Trophoblast cell (in vitro differentiated cells and primary cell): ENCODE measurements around the gene RAD51B.

Experiments used
- DNase-seq, 2 donors: peaks; one replicate each; pipeline ENCODE4 v3.0.0-alpha.2; 2016
- H2AFZ ChIP-seq: 2 replicates; pipeline ENCODE4 v1.6.1; 2013; ENCODE audit warnings: low read length, moderate library complexity, mild to moderate bottlenecking; ENCODE audit not compliant: insufficient read depth, poor library complexity
- H2AK5ac ChIP-seq: 2 replicates; pipeline ENCODE4 v1.6.1; 2013; ENCODE audit warnings: mild to moderate bottlenecking, low read length
- H2BK120ac ChIP-seq: 2 replicates; pipeline ENCODE4 v1.6.1; 2013; ENCODE audit warnings: low read length, mild to moderate bottlenecking, moderate library complexity; ENCODE audit not compliant: insufficient read depth, poor library complexity
- H2BK12ac ChIP-seq: 2 replicates; pipeline ENCODE4 v1.6.1; 2013; ENCODE audit warnings: mild to moderate bottlenecking, low read length, moderate library complexity
- H2BK5ac ChIP-seq: 2 replicates; pipeline ENCODE4 v1.6.1; 2013; ENCODE audit warnings: low read length, low read depth, moderate library complexity, mild to moderate bottlenecking; ENCODE audit not compliant: poor library complexity
- H3K14ac ChIP-seq: 2 replicates; pipeline ENCODE4 v1.6.1; 2013; ENCODE audit warnings: mild to moderate bottlenecking, low read length
- H3K18ac ChIP-seq: 2 replicates; pipeline ENCODE4 v1.6.1; 2013; ENCODE audit warnings: mild to moderate bottlenecking, low read length
- H3K23ac ChIP-seq: 2 replicates; pipeline ENCODE4 v1.6.1; 2013; ENCODE audit warnings: low read length
- H3K27ac ChIP-seq: 2 replicates; pipeline ENCODE4 v1.5.1; 2013; ENCODE audit warnings: low read depth, mild to moderate bottlenecking, inconsistent platforms, low read length, moderate library complexity
- H3K27me3 ChIP-seq: 2 replicates; pipeline ENCODE4 v1.6.1; 2013; ENCODE audit warnings: inconsistent platforms, mild to moderate bottlenecking, low read length, moderate library complexity; ENCODE audit not compliant: insufficient read depth
- H3K36me3 ChIP-seq, 2 experiments: 1 replicate in 1 of 2; 2 replicates in 1 of 2; pipeline ENCODE4 v1.6.1; 2013; ENCODE audit warnings: low read length in 2 of 2, mild to moderate bottlenecking in 2 of 2, moderate library complexity in 1 of 2; ENCODE audit not compliant: insufficient read depth in 2 of 2, control insufficient read depth in 1 of 2
- H3K4ac ChIP-seq: 2 replicates; pipeline ENCODE4 v1.6.1; 2013; ENCODE audit warnings: low read depth, mild to moderate bottlenecking, low read length, moderate library complexity
- H3K4me1 ChIP-seq, 2 experiments: 1 replicate in 1 of 2; 2 replicates in 1 of 2; pipeline ENCODE4 v1.6.1; 2013; ENCODE audit warnings: low read length in 2 of 2, mild to moderate bottlenecking in 2 of 2, moderate library complexity in 1 of 2; ENCODE audit not compliant: insufficient read depth in 2 of 2, control insufficient read depth in 1 of 2
- H3K4me2 ChIP-seq: 2 replicates; pipeline ENCODE4 v1.6.1; 2013; ENCODE audit warnings: inconsistent platforms, mild to moderate bottlenecking, low read length, moderate library complexity
- H3K4me3 ChIP-seq: 2 replicates; pipeline ENCODE4 v1.5.1; 2013; ENCODE audit warnings: mild to moderate bottlenecking, low read depth, low read length, inconsistent platforms
- H3K79me1 ChIP-seq: one replicate; pipeline ENCODE4 v1.6.1; 2013; ENCODE audit warnings: low read length
- H3K79me2 ChIP-seq: 2 replicates; pipeline ENCODE4 v1.6.1; 2013; ENCODE audit warnings: low read length, mild to moderate bottlenecking; ENCODE audit not compliant: control insufficient read depth, insufficient read depth, poor library complexity
- H3K9ac ChIP-seq: 2 replicates; pipeline ENCODE4 v1.6.1; 2013; ENCODE audit warnings: mild to moderate bottlenecking, low read length
- H3K9me3 ChIP-seq: 2 replicates; pipeline ENCODE4 v1.6.1; 2013; ENCODE audit warnings: low read depth, mild to moderate bottlenecking, control low read depth, inconsistent platforms, low read length; ENCODE audit not compliant: insufficient read depth
- H4K12ac ChIP-seq: 2 replicates; pipeline ENCODE4 v1.6.1; 2013; ENCODE audit warnings: low read depth, mild to moderate bottlenecking, low read length, moderate library complexity
- H4K8ac ChIP-seq: 2 replicates; pipeline ENCODE4 v1.6.1; 2013; ENCODE audit warnings: low read depth, mild to moderate bottlenecking, low read length, moderate library complexity
- H4K91ac ChIP-seq: one replicate; pipeline ENCODE4 v1.6.1; 2013; ENCODE audit warnings: low read depth, mild to moderate bottlenecking, low read length, moderate library complexity
- WGBS: extraction: QIAGEN DNeasy Blood & Tissue Kit; methylation state at CpG from one replicate; pipeline ENCODE4 v1.1.7; 2013; ENCODE audit warnings: missing lambda C conversion rate; ENCODE audit not compliant: insufficient read length, insufficient coverage; ENCODE audit errors: extremely low coverage; 5-methylcytosine and 5-hydroxymethylcytosine counted together

The RAD51B gene

GRCh38 chr14:68471964-68472508 lies 652.5 kb downstream of the RAD51B start:
- H3K4ac ChIP-seq = no peak overlapping the region
- peaks cover 3% of the 10 kb centered on the region for H3K79me2 ChIP-seq
- H3K27ac ChIP-seq = no peak overlapping the region
- H2AK5ac ChIP-seq = peak overlapping the region; percentile 76
- H4K8ac ChIP-seq = peak overlapping the region; percentile 48
- H2BK12ac ChIP-seq = peak overlapping the region; percentile 88
- no peak overlapping the region for H3K4me3 ChIP-seq
- H3K14ac ChIP-seq = peak overlapping the region; percentile 53
- no peaks in the 10 kb centered on the region for H3K36me3 ChIP-seq
- DNase-seq = no peak
- no peak overlapping the region for H4K12ac ChIP-seq
- no peak overlapping the region for H3K9ac ChIP-seq
- peak overlapping the region; percentile 27 for H2BK5ac ChIP-seq
- H3K4me1 ChIP-seq = peaks cover 22 to 30% of the 10 kb centered on the region in 2 experiments
- no CpG with 5 or more reads among the region's 4 CpGs for WGBS
- H3K23ac ChIP-seq = no peak overlapping the region
- peak overlapping the region; percentile 61 for H4K91ac ChIP-seq
- no peaks in the 10 kb centered on the region for H3K9me3 ChIP-seq
- no peak overlapping the region for H2AFZ ChIP-seq
- H3K18ac ChIP-seq = peak overlapping the region; percentile 40
- no peaks in the 10 kb centered on the region for H3K27me3 ChIP-seq
- no peak overlapping the region for H3K4me2 ChIP-seq
- peak overlapping the region; percentile 75 for H2BK120ac ChIP-seq
- H3K79me1 ChIP-seq = peaks cover 35% of the 10 kb centered on the region

GRCh38 chr14:68473069-68473468 lies 653.5 kb downstream of the RAD51B start:
- H3K79me1 ChIP-seq = peaks cover 38% of the 10 kb centered on the region
- no peaks in the 10 kb centered on the region for H3K27me3 ChIP-seq
- no peaks in the 10 kb centered on the region for H3K36me3 ChIP-seq
- H3K79me2 ChIP-seq = peaks cover 3% of the 10 kb centered on the region
- no peak overlapping the region for H2BK5ac ChIP-seq
- H3K27ac ChIP-seq = no peak overlapping the region
- no peak overlapping the region for H3K4me2 ChIP-seq
- no peak overlapping the region for H4K8ac ChIP-seq
- H3K4ac ChIP-seq = no peak overlapping the region
- no CpG with 5 or more reads among the region's 4 CpGs for WGBS
- peak overlapping the region; percentile 46 for H4K91ac ChIP-seq
- H2BK12ac ChIP-seq = peak overlapping the region; percentile 31
- H4K12ac ChIP-seq = no peak overlapping the region
- no peak overlapping the region for H3K4me3 ChIP-seq
- H3K9ac ChIP-seq = no peak overlapping the region
- H3K14ac ChIP-seq = peak overlapping the region; percentile 6
- no peak overlapping the region for H3K18ac ChIP-seq
- H3K4me1 ChIP-seq = peaks cover 28 to 35% of the 10 kb centered on the region in 2 experiments
- no peak overlapping the region for H3K23ac ChIP-seq
- H2AFZ ChIP-seq = no peak overlapping the region
- peak overlapping the region; percentile 2 for H2BK120ac ChIP-seq
- H3K9me3 ChIP-seq = no peaks in the 10 kb centered on the region
- H2AK5ac ChIP-seq = peak overlapping the region; percentile 11
- DNase-seq = no peak

- Histone ChIP-seq H2BK120ac (no peak overlapping the region), H3K9me3 (no peaks in the 10 kb centered on the region), H2BK12ac (no peak overlapping the region), H2AK5ac (no peak overlapping the region), H3K4me2 (no peak overlapping the region), H3K79me1 (peaks cover 38% of the 10 kb centered on the region), H4K8ac (no peak overlapping the region), H2AFZ (no peak overlapping the region), H3K14ac (no peak overlapping the region), H4K91ac (no peak overlapping the region), H3K18ac (no peak overlapping the region), H3K23ac (no peak overlapping the region), H3K79me2 (no peaks in the 10 kb centered on the region), H3K27ac (no peak overlapping the region), H4K12ac (no peak overlapping the region), H3K4me3 (no peak overlapping the region), H3K4ac (no peak overlapping the region), H2BK5ac (no peak overlapping the region), H3K4me1 (peaks cover 29 to 34% of the 10 kb centered on the region in 2 experiments), H3K9ac (no peak overlapping the region), H3K36me3 (no peaks in the 10 kb centered on the region), H3K27me3 (no peaks in the 10 kb centered on the region)
- no peak for DNase-seq
- no CpG with 5 or more reads among the region's 2 CpGs for WGBS
These were observed 654.2 kb downstream of the RAD51B start for GRCh38 chr14:68473794-68474193.

GRCh38 chr14:68474741-68475140 lies 655.2 kb downstream of the RAD51B start:
- no CpG with 5 or more reads among the region's 4 CpGs for whole genome bisulfite sequencing
- Histone ChIP-seq H3K79me2 (peaks cover 4% of the 10 kb centered on the region), H3K4ac (no peak overlapping the region), H3K4me1 (peaks cover 29 to 33% of the 10 kb centered on the region in 2 experiments), H3K14ac (no peak overlapping the region), H2BK12ac (peak overlapping the region; percentile 82), H3K18ac (no peak overlapping the region), H3K36me3 (no peaks in the 10 kb centered on the region), H3K4me3 (no peak overlapping the region), H2BK5ac (no peak overlapping the region), H3K9ac (no peak overlapping the region), H3K79me1 (peaks cover 38% of the 10 kb centered on the region), H2AK5ac (no peak overlapping the region), H4K12ac (no peak overlapping the region), H4K8ac (peak overlapping the region; percentile 35), H4K91ac (peak overlapping the region; percentile 43), H2AFZ (no peak overlapping the region), H3K4me2 (no peak overlapping the region), H3K27me3 (no peaks in the 10 kb centered on the region), H3K27ac (no peak overlapping the region), H2BK120ac (peak overlapping the region; percentile 72), H3K9me3 (no peaks in the 10 kb centered on the region), H3K23ac (no peak overlapping the region)
- peak; percentile 82 to 85 for DNase-seq
